HG03469 (cell line): ENCODE measurements around the gene VPS33B.
A peak's percentile ranks its signal among the peaks of the same experiment; 100 is the strongest.
"Not testable (repeated sequence)": the region's sequence is repeated elsewhere in the genome, so short reads cannot be mapped to it uniquely, and the experiment has no call there.

Experiments
- ATAC-seq: cut with Tn5 transposase; IDR thresholded peaks from one replicate; pipeline ENCODE4 v1.9.1; 2021; ENCODE audit warnings: mild to moderate bottlenecking, moderate library complexity, moderate number of reproducible peaks; ENCODE audit not compliant: unreplicated experiment

The VPS33B gene

DNA sequence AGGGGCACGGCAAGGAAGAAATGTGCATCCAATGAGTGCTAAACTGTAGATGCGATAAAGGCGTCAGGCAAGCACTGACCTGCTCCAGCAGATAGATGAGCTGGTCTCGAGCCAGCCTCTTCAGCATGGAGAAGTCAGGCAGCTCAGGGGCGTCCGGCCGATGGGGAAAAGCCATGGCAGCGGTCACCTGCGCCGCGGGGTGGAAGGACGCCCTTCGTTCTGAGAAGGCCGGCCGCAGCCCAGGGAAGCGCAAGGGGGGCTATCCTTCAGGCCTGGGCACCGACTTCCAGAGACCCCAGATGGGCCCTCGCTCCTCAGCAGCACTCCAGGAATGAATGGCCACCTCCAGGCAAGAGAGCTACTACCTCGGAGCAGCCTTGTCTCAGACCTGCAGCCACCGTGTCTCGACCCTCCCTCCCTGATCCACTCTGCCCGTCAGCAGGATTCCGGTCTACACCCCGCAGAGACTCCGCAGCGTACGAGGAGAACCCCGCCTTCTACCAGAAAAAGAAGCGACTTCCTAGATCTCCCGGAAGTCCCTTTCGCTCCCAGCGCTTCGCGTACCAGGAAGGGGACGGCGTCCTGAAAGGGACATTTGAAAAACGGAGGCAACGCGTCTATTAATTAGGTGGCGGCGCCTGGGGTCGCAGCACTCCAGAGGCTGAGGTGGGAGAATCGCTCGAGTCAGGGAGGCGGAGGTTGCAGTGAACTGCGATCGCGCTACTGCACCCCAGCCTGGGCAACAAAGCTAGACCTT, at the start of gene VPS33B:
VPS33B (minus strand) TSS at position 520 of the 757 bp plus-strand sequence; CDS start at position 175, 345 bp downstream.
- peak; percentile 49 for ATAC-seq

DNA sequence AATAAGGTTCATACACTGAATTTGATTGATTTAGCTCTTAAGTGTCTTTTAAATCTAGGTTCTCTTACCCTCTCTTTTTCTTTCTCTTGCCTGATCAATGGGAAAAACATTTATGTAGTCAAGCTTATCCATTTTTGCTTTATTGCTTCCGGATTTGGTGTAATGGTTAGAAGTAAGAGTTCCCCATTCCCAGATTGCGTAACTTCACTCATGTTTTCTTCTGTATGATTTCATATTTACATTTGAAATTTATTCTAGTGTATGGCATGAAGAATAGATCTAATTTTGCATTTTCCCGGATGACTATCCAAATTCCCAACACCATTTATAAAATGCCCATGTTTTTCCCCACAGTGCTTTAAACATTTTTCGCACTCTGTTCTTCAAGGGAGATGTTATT, 49.8 kb upstream of the VPS33B start:
- no peak for ATAC-seq

DNA sequence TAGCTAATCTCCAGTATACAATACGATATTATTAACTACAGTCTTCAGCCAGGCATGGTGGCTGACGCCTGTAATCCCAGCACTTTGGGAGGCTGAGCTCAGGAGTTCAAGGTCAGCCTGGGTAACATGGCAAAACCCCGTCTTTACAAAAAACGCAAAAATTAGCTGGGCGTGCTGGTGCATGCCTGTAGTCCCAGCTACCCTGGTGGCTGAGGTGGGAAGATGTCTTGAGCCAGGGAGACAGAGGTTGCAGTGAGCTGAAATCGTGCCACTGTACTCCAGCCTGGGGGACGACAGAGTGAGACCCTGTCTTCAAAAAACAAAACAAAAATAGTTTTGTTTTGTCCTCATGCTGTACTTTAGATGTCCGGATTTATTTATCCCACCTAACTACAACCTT, 48.5 kb upstream of the VPS33B start:
- no peak for ATAC-seq

DNA sequence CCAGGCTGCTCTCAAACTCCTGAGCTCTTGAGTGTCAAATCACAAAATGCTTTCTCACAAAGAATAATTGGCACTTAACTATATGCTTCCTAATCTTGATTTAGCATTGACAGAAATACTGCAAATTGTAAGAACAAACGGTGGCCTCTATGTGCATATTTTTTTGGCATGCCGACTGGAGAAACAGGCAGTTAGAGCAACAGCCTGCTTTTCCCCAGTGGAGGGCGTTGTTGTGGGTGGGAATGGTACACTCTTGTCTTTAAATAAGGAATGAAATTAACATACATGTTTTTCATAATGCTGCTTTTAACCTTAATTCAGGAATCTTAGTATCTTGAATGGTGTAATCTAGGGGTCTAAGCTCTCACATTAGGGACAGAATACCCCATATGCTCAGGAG, 46.6 kb upstream of the VPS33B start:
- ATAC-seq: no peak

DNA sequence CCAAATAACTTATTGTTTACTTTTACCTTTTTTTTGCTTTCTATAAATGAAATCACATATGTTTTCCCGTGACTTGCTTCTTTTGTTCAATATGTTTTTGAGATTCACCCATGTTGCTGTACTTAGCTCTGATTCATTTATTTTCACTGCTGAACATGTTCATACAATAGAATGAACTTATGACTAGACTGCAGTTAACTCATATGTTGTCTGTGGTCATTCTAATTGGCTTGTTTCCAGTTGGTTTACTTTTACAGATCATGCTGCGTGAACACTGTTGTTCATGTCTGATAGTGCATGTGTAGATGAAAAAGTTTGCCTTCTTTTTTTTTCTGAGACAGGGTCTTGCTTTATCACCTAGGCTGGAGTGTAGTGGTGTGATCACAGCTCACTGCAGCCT, 46.0 kb upstream of the VPS33B start:
- no peak for ATAC-seq

DNA sequence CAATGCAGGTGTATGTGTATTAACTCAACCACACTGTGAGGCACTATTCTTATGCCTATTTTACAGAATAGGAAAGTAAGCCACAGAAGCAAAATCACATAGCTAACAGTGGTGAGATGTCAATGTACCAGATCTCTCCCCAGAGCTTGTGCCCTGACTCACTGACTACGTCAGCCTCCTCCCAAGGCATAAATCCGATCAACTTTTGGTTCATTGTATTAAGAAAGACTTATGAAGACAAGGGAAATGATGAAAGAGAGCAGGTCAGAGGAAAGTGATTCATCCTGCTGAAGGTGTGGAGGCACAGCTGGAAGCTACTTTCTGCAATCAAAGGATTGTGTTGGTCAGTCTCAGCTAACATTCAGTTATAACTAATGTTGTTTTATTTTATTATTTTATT, 44.6 kb upstream of the VPS33B start:
- no peak for ATAC-seq

DNA sequence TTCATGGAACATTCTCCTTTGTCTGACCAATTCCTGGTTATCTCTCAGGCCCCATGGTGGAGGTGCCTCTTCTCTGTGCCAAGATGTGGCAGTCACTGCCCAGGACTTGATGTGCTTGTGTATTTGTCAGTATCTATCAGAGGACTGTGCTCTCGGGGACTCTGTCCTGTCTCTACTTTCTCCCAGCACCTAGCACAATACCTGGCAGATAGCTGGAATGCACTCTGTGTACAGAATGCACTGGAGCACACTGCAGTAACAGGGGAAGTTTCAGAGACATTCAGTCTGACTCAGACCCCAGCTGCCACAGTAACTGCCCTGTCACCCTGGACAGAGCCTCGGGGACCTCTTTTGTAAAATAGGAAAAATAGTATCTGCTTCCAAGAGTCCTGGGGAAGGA, 43.1 kb upstream of the VPS33B start:
- ATAC-seq: no peak

DNA sequence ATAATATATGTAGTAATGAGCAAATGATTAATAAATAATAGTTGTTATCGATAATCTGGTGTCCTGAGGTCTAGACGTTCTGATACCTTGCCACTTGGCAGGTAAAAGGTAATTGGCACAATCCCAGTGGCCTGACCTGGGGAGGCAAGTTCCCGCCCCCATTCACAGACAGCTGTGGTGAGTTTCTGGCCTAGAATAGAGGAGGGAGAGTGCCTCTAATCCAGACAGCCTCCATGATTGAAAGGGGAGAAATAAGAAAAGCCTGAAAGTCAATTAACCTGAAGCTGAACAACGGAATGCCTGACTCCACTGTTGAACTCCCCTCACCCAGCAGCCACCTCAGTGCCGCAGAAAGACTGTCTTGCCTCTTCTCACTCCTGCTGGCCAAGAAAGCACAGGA, 39.6 kb upstream of the VPS33B start:
- ATAC-seq: no peak

DNA sequence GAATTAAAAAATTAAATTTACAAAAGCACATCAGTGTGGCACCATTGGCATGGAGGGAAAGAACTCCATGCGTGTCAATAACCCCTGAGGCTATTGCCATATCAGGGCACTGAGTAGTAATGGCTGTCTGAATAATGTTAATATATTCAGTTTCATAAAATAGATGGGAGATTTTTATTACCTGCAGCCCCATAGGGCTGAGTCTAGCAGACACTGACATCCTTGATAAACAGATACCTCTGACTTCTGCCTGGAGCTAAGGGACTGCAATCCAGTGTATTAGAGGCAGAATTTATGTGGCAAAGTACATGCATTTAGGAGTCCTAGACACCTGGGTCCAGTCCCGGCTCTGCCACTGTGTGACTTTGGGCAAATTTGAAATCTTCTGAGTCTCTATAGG, 38.8 kb upstream of the VPS33B start:
- ATAC-seq: no peak

DNA sequence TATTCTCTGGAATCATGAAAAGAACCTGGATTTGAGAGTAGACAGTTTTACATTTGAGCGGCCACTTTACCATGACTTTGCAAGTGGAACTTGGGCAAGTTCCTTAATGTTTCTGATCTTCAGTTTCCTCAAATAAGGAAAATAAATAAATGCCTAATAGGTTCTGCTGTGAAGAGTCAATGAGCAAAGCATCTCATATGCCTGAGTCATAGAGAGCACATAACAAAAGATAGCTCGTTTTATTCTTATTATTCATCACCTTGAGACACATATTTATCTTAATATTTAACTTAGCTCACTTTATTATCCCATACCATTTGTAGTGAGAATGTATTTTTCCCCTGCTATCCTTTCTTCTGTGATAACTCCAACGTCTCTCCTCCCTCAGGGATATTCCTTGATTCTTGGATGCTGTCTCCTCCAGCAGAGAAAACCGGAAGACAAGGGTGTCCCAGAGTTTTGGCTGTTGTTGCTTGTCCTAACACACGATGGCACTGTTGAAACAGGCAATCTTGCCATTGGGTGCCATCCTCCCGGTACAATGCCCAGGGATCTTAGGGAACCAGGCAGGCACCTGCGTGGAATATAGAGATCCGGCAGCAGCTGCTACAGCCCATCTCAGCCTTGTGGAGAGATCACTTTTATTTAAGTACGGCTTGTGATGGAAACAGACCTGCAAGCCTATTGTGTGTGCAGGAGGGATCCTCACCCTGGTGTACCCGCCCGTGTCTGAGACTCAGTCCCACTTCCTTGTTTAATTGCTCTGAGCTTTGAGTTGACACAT, 33.3 kb upstream of the VPS33B start:
- no peak for ATAC-seq

DNA sequence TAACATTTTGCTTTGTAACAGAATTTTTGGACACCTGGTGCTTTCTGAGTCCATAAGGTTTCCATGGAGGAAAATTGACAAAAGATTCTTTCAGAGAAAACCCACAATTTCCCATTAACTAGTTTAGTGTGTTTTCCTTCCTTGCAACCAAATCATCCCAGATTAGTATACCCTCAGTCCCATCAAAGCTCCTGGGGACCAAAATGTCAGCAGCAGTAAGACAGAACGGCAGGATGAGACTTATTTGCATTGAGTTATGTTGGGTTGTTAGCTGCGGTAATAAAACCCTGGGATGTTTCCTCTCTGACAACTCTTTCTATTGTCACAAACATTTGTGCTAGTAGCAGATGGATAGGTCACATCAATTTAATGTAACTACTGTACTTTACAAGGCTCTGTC, 32.4 kb upstream of the VPS33B start:
- no peak for ATAC-seq

DNA sequence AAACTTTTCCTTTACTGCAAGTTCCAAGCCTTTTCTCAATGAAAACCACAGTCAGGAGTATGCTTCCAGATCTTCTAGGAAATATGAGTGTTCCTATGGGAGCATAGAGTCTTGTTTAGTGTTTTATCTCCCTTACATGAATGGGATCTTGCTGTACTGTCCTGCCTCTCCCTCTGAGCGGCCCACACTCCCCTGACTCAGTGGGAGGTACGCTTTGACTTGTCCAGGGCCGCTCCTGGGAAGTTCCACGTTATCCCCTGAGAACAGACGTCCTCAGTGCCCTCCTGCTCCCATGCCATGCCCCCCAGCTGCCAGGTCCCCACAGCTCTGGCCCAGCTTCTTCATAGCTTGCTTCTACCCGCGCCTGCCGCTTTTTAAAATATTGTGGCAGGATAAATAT, 28.9 kb upstream of the VPS33B start:
- no peak for ATAC-seq

DNA sequence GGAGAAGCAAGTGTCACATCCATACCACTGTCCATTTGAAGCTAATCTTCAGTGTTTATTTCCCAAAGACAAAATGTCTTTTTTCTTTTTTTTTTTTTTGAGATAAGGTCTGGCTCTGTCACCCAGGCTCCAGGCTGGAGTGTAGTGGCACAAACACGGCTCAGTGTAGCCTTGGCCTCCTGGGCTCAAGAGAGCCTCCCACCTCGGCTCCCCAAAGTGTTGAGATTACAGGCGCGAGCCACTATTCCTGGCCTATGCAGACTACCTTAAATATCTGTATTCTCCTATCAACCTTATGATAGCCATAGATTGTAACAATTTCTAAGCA, 27.7 kb upstream of the VPS33B start:
- ATAC-seq: no peak

DNA sequence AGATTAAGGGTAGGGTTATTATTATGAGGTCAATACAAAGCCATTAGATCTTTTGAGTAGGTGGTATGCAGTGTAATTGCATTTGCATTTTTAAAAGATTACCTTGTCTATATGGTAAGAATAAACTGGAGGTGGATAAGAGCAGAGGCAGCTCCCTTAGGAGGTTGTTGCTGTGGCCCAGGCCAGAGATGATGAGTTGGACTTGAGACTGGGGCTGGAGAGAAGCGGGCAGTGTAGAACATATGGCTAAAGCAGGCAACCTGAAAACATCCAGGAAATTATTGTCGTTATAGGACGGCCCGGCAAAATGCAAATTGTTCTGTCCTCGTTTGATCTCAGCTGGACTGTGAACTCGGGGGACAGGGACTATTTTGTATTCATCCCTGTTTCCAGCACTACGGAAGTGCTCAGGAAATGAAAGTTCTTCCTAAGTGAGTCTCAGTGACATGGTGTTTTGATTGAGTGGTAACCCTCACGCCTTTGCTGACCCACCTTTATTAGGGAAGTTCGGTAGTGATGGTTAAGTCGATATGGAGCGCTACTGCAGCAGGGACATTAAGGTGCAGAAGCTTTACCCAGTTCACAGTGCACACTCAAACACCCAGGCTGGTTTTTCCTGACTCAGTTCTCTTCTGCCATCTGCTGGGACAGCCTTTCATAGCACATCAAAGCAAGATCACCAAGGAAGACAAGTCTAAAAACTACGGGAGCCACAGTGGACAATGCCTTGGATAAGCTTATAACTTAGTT, 27.2 kb upstream of the VPS33B start:
- ATAC-seq: peak; percentile 87

DNA sequence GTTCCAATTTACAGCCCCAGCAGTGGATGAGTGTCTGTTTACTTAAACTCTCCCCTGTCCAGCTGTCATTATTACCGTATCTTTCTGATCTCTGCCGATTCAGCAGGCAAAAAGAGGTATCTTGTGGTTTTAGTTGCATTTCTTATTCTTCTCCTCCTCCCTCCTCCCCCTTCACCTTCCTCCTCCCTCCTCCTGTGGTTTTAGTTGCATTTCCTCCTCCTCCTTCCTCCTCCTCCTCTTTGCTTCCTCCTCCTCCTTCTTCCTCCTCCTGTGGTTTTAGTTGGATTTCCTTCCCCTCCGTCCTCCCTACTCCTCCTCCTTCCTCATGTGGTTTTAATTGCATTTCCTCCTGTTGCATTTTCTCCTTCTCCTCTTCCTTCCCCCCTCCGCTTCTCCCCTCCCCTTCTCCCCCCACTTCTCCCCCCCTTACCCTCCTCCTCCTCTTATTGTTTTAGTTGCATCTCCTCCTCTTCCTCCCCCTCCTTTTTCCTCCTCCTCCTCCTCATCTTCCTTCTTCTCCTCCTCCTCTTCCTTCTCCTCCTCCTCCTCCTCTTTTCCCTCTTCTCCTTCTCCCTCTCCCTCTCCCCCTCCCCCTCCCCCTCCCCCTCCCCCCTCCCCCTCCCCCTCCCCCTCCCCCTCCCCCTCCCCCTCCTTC, 25.3 kb upstream of the VPS33B start:
- no peak for ATAC-seq

DNA sequence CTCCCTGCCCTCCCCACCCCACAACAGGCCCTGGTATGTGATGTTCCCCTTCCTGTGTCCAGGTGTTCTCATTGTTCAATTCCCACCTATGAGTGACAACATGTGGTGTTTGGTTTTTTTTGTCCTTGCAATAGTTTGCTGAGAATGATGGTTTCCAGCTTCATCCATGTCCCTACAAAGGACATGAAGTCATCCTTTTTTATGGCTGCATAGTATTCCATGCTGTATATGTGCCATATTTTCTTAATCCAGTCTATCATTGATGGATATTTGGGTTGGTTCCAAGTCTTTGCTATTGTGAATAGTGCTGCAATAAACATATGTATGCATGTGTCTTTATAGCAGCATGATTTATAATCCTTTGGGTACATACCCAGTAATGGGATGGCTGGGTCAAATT, 23.7 kb upstream of the VPS33B start:
- ATAC-seq: not testable (repeated sequence)

DNA sequence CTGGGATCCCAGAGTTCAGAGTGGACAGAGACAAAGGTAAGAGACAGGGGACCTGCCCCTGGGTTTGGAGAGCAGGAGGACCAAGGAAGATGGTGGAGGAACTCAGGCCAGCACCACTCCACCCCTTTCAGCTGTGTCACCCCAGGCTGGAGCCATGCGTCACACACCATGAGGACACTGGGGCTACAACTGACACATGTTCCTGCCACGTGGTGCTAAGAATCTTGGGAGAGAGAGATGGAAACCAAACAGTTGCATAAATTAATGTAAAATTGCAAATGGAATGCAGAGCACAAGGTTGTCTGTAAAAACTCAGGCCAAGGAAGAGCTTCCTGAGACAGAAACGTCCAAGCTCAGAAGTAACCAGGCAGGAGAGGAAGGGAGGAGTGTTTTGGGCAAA, 22.7 kb upstream of the VPS33B start:
- no peak for ATAC-seq

DNA sequence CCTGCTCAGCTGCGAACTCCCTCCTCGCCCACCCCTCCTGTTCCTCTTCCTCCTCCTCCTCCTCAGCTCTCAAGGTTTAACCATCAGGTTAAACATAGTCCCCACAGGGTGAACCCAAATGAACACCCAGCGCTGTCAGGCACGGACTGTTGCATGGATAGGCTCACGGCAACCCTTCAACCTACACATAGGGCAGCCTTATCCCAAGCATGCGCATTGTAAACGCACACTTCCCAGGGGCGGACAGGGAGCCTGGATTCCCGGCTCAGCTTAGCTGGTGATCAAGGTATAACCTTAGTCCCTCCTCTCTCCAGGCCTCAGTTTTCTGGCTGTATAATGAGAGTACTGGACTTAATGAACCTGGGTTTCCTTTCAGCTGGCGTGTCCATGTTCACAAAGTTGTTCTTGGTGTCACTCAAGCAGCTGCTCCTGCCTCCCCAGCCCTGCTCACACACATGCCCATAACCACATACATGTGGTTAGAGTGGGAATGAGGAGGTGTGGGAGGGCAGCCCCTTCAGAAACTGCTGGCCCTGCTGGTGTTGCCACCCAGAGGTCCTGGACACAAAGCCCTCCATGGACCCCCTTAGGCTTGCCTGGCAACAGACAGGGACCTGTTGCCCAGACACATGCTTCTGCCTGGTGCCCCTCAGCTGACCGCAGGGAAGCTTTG, 20.9 kb upstream of the VPS33B start:
- ATAC-seq: no peak

DNA sequence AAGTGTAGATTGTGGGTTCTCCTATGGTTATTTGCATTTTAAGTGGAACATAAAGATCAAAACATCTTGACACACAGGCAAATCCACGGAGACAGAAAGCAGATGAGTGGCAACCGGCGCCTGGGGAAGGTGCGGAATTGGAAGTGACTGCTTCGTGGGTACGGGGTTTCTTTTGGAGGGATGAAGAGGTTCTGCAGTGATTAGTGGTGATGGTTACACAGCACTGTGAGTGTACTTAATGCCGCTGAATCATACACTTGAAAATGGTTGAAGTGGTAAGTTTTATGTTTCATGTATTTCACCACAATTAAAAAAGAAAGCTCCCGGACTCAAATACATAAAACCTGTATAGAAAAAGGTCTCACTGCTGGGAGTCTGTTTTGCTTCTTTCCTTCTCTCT, 18.5 kb upstream of the VPS33B start:
- no peak for ATAC-seq

DNA sequence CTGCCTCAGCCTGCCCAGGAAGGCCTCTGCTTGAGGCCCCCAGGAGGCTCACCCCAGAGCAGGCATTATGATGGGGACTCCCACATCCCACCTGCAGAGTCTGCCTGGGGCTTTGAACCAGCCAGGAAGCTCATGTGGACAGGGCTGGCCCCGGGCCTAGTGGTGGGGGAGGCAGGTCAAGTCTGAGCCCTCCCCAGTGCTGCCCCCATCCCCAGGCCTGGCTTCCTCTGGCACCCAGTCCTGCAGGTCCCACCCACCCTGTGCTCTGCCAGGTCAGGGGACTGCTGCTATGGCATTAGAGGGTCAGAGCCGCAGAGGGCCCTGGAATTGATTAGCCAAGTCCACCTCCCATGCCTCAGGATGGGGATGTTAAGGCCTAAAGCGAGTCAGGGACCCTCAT, 17.6 kb upstream of the VPS33B start:
- ATAC-seq: no peak
